HepG2 (cell line): ENCODE results near the gene TMEM117. TPM values are rescaled to one million over a fixed set of nuclear protein-coding genes. Genes with fewer than 3 reads are reported as not detected.

Source experiments
- ATAC-seq: fragments of 200-7000 bp; cut with Tn5 transposase; 3 replicates; pipeline ENCODE4 v1.9.1; 2020; ENCODE audit warnings: mild to moderate bottlenecking, moderate library complexity
- BruUV-seq: library from RNA; stranded (reverse); fragments of 400-500 nt; replicated peaks from 2 replicates; lab custom pipeline; 2021; lab: Mats Ljungman, UMichigan
- CTCF ChIA-PET: fragments of 300-600 bp; formaldehyde crosslinking; extraction: SDS; loops from one replicate; lab custom pipeline; 2021; ENCODE audit warnings: low total read pairs, inconsistent platforms, low intra/inter-chr PET ratio; lab: Yijun Ruan, JAX
- POLR2A ChIA-PET: fragments of 350-600 bp; sonication (Branson Sonifier 250); formaldehyde crosslinking; loops from one replicate; lab custom pipeline; 2020; ENCODE audit warnings: antibody characterized with exemption, inconsistent platforms; lab: Yijun Ruan, JAX
- DNase-seq: peaks from one replicate; pipeline ENCODE4 v3.0.0-alpha.2; 2015; ENCODE audit warnings: low spot score
- FAIRE-seq: peaks from 3 replicates; lab custom pipeline; 2011; peaks lifted over from hg19 to GRCh38; lab: Jason Lieb, UNC
- H2AFZ ChIP-seq: one replicate; pipeline ENCODE4 v1.6.1; 2011; ENCODE audit warnings: low read length, inconsistent platforms
- H3K27ac ChIP-seq: fragments of 300-600 bp; 3 replicates; pipeline ENCODE4 v1.8.0; 2011; ENCODE audit warnings: mixed run types, mild to moderate bottlenecking, mixed read lengths, low read length, inconsistent platforms; ENCODE audit not compliant: insufficient read depth; ENCODE audit errors: extremely low read length
- H3K27me3 ChIP-seq, 2 experiments: fragments of 200-600 bp in 1 of 2; 2 replicates in 1 of 2; 3 replicates in 1 of 2; pipeline versions ENCODE4 v1.6.0 to v1.8.0; 2011; ENCODE audit warnings: low read length in 2 of 2, mild to moderate bottlenecking in 2 of 2, moderate library complexity in 2 of 2, inconsistent platforms in 1 of 2; ENCODE audit not compliant: insufficient read depth in 2 of 2, control insufficient read depth in 1 of 2
- H3K36me3 ChIP-seq, 2 experiments: fragments of 200-600 bp in 1 of 2; replicated peaks in 1 of 2; 2 replicates in 1 of 2; 3 replicates in 1 of 2; pipeline versions ENCODE4 v1.5.1 to v1.8.0; 2011; ENCODE audit warnings: low read length in 2 of 2, inconsistent platforms in 1 of 2; ENCODE audit not compliant: insufficient read depth in 2 of 2, control insufficient read depth in 1 of 2
- H3K4me1 ChIP-seq: 2 replicates; pipeline ENCODE4 v1.5.1; 2012; ENCODE audit warnings: low read length, inconsistent platforms; ENCODE audit not compliant: insufficient read depth
- H3K4me2 ChIP-seq: 2 replicates; pipeline ENCODE4 v1.6.0; 2011; ENCODE audit warnings: low read depth, low read length, inconsistent platforms
- H3K4me3 ChIP-seq, 3 experiments: fragments of 200-600 bp in 1 of 3; sonication (generic), shearing (Covaris generic) in 1 of 3; replicated peaks in 1 of 3; 2 replicates each; pipeline ENCODE4 v1.5.1; 2011 to 2016; ENCODE audit warnings: low read length in 3 of 3, inconsistent platforms in 2 of 3, low read depth in 2 of 3, mild to moderate bottlenecking in 2 of 3, control low read depth in 1 of 3, mixed read lengths in 1 of 3; ENCODE audit not compliant: insufficient read depth in 1 of 3
- H3K79me2 ChIP-seq: one replicate; pipeline ENCODE4 v1.6.1; 2011; ENCODE audit warnings: low read length, inconsistent platforms; ENCODE audit not compliant: insufficient read depth
- H3K9ac ChIP-seq: 2 replicates; pipeline ENCODE4 v1.6.0; 2011; ENCODE audit warnings: mild to moderate bottlenecking, low read depth, low read length, inconsistent platforms; ENCODE audit not compliant: insufficient read depth
- H3K9me3 ChIP-seq: 2 replicates; pipeline ENCODE4 v1.5.1; 2012; ENCODE audit warnings: mild to moderate bottlenecking, low read length
- H4K20me1 ChIP-seq: 2 replicates; pipeline ENCODE4 v1.6.0; 2011; ENCODE audit warnings: inconsistent platforms, mild to moderate bottlenecking, low read length, moderate library complexity; ENCODE audit not compliant: insufficient read depth
- CAMTA2 ChIP-seq: sonication (generic); formaldehyde crosslinking; IDR thresholded peaks from 2 replicates; pipeline ENCODE4 v1.4.0; 2020; ENCODE audit warnings: mild to moderate bottlenecking, missing genetic modification reagents, borderline replicate concordance
- HCFC1 ChIP-seq: fragments of 150-350 bp; IDR thresholded peaks from 2 replicates; pipeline ENCODE4 v1.6.1; 2014; ENCODE audit warnings: low read depth, low read length
- HDAC1 ChIP-seq: sonication (generic); formaldehyde crosslinking; IDR thresholded peaks from 2 replicates; pipeline ENCODE4 v1.5.1; 2020; ENCODE audit warnings: mild to moderate bottlenecking, missing genetic modification reagents
- HNRNPK ChIP-seq: fragments of 200-400 bp; formaldehyde crosslinking; IDR thresholded peaks from 2 replicates; pipeline ENCODE4 v1.6.1; 2018; ENCODE audit warnings: low read length, low read depth, moderate library complexity, mild to moderate bottlenecking; ENCODE audit not compliant: poor library complexity, severe bottlenecking
- KLF12 ChIP-seq: sonication (generic); formaldehyde crosslinking; IDR thresholded peaks from 2 replicates; pipeline ENCODE4 v1.4.0; 2020; ENCODE audit warnings: missing genetic modification reagents, borderline replicate concordance
- ZNF256 ChIP-seq: sonication (generic); formaldehyde crosslinking; conservative IDR thresholded peaks from 2 replicates; pipeline ENCODE4 v1.4.0; 2020; ENCODE audit warnings: missing genetic modification reagents
- ZNF382 ChIP-seq: sonication (generic); formaldehyde crosslinking; IDR thresholded peaks from 2 replicates; pipeline ENCODE4 v1.5.0; 2020; ENCODE audit warnings: missing genetic modification reagents, mild to moderate bottlenecking, borderline replicate concordance
- ZNF484 ChIP-seq: sonication (generic); formaldehyde crosslinking; IDR thresholded peaks from 2 replicates; pipeline ENCODE4 v1.5.1; 2020; ENCODE audit warnings: mild to moderate bottlenecking, low read depth, missing genetic modification reagents, borderline replicate concordance
- ZSCAN9 ChIP-seq: IDR thresholded peaks from 2 replicates; pipeline ENCODE4 v1.6.1; 2016; ENCODE audit warnings: borderline replicate concordance
- WGBS: methylation state at CpG from one replicate; pipeline ENCODE4 v1.1.6; 2017; ENCODE audit warnings: low lambda C conversion rate; 5-methylcytosine and 5-hydroxymethylcytosine counted together
- in situ Hi-C: cut with HindIII; loops from 2 replicates; pipeline ENCODE4 v1.10.0; 2017; ENCODE audit warnings: low pct_unique_long_range_greater_than_20kb; ENCODE audit not compliant: extremely low pct_ligation_motif_present
- intact Hi-C: fragments of 100-400 bp; cut with micrococcal nuclease; formaldehyde crosslinking; loops from one replicate; pipeline ENCODE4 v1.10.0; 2022; ENCODE audit not compliant: unreplicated experiment
- polyA plus RNA-seq, 8 experiments: library from polyadenylated mRNA; depleted of rRNA in 3 of 8; stranded (reverse) in 7 of 8; unstranded in 1 of 8; fragments of >200 nt; fragmentation: Illumina TruSeq in 4 of 8; extraction: Trizol in 4 of 8; gene quantifications; 2 replicates each; pipeline versions ENCODE4 v1.2.1 to v1.2.3, GENCODE V29; 2011 to 2016; ENCODE audit warnings: low read depth in 4 of 8, missing spikeins in 1 of 8, mixed read lengths in 1 of 8; ENCODE audit not compliant: insufficient read depth in 1 of 8
- total RNA-seq, 5 experiments: library from RNA; depleted of rRNA; stranded (reverse); fragments of >200 nt; fragmentation: Illumina TruSeq; extraction: Trizol; gene quantifications; 2 replicates each; pipeline ENCODE4 v1.2.3, GENCODE V29; 2016; ENCODE audit warnings: low read depth in 1 of 5
- TF ChIP-seq, protein P1 (sequence below): IDR thresholded peaks from 2 replicates; pipeline ENCODE4 v1.6.1; 2016; ENCODE audit warnings: missing compliant biosample characterization, missing genetic modification reagents, borderline replicate concordance
- TF ChIP-seq, protein P2 (sequence below): sonication (generic); formaldehyde crosslinking; IDR thresholded peaks from 2 replicates; pipeline ENCODE4 v1.5.0; 2020; ENCODE audit warnings: missing genetic modification reagents
- TF ChIP-seq, protein P3 (sequence below): sonication (generic); formaldehyde crosslinking; IDR thresholded peaks from 2 replicates; pipeline ENCODE4 v1.4.0; 2020; ENCODE audit warnings: missing genetic modification reagents, borderline replicate concordance

Gene TMEM117
- total and polyA plus RNA-seq, 2 of the 13 experiments (the other 11 are each of a cell fraction or from before 2014, with no cell fraction given): 2.8 to 8.5 TPM

DNA sequence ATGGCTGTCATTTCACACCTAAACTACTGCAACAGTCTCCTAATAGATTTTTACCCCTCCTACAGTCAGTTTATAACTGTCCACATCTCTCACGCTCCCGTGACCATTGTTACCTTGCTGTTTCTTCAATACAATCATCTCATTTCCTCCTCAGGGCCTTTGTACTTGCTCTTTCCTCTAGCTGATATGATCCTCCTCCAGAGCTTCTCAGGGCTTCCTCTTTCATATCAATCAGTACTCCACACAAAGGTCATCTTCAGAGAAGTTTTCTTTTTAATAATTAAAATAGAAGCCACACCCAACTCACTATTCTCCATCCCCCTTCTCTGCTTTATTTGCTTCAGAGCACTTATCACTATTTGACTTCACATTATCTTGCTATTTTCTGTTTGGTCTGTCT lies 532.0 kb downstream of the TMEM117 start (continued):
- TF ChIP-seq, protein P1, sequence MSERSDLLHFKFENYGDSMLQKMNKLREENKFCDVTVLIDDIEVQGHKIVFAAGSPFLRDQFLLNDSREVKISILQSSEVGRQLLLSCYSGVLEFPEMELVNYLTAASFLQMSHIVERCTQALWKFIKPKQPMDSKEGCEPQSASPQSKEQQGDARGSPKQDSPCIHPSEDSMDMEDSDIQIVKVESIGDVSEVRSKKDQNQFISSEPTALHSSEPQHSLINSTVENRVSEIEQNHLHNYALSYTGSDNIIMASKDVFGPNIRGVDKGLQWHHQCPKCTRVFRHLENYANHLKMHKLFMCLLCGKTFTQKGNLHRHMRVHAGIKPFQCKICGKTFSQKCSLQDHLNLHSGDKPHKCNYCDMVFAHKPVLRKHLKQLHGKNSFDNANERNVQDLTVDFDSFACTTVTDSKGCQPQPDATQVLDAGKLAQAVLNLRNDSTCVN (CRISPR knock-in tag): no peak
- TF ChIP-seq, protein P2, sequence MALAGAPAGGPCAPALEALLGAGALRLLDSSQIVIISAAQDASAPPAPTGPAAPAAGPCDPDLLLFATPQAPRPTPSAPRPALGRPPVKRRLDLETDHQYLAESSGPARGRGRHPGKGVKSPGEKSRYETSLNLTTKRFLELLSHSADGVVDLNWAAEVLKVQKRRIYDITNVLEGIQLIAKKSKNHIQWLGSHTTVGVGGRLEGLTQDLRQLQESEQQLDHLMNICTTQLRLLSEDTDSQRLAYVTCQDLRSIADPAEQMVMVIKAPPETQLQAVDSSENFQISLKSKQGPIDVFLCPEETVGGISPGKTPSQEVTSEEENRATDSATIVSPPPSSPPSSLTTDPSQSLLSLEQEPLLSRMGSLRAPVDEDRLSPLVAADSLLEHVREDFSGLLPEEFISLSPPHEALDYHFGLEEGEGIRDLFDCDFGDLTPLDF (CRISPR knock-in tag): no peak
- no peak for TF ChIP-seq HNRNPK
- TF ChIP-seq, protein P3, sequence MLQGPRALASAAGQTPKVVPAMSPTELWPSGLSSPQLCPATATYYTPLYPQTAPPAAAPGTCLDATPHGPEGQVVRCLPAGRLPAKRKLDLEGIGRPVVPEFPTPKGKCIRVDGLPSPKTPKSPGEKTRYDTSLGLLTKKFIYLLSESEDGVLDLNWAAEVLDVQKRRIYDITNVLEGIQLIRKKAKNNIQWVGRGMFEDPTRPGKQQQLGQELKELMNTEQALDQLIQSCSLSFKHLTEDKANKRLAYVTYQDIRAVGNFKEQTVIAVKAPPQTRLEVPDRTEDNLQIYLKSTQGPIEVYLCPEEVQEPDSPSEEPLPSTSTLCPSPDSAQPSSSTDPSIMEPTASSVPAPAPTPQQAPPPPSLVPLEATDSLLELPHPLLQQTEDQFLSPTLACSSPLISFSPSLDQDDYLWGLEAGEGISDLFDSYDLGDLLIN (CRISPR knock-in tag): no peak

DNA sequence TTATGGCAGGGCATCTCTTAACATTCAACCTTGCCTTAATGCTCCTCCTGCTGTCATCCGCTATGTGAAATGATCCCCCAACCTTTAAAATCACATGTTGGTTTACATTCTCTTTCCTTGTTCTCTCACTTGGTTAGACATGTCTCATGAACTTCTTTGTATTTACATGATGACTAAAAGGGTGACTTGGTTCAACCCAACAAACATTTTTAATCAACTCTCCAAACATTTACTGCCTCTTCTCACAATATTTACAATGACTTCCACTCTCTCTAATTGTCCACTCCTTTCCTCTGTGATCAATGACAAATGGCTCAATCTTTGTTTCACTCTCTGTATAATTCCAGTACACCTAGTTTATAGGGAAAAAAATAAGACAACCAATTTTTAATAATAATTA lies 534.1 kb downstream of the TMEM117 start:
- Histone ChIP-seq H3K79me2 (no peaks in the 10 kb centered on the region), H4K20me1 (no peaks in the 10 kb centered on the region), H3K36me3 (no peaks in the 10 kb centered on the region), H3K9ac (no peak overlapping the region), H3K27me3 (no peaks in the 10 kb centered on the region), H3K27ac (no peak overlapping the region), H3K4me3 (no peak overlapping the region), H2AFZ (no peak overlapping the region), H3K4me2 (no peak overlapping the region), H3K9me3 (no peaks in the 10 kb centered on the region), H3K4me1 (peaks cover 5% of the 10 kb centered on the region; the same call in 1 of the 2 replicates)
- TF ChIP-seq ZNF256 (CRISPR knock-in tag) (no peak), ZNF484 (CRISPR knock-in tag) (no peak), ZNF382 (no peak), KLF12 (CRISPR knock-in tag) (no peak), HCFC1 (no peak), HDAC1 (CRISPR knock-in tag) (no peak), CAMTA2 (no peak), ZSCAN9 (CRISPR knock-in tag) (no peak)
- DNase-seq (no peak), ATAC-seq (no peak), FAIRE-seq (no peak)
- BruUV-seq: no TSS peak
- intact Hi-C loops (no loop called here), in situ Hi-C loops (no loop called here)
- ChIA-PET POLR2A (no interaction called here), CTCF (no interaction called here)
- 100% methylated on average over 1 of the region's 1 CpG for WGBS
